HEK293 (cell line): ENCODE measurements around the gene ALDOC.
A peak's percentile ranks its signal among the peaks of the same experiment; 100 is the strongest.

ENCODE experiments used
- CTCF ChIA-PET: fragments of 350-600 bp; formaldehyde crosslinking; extraction: SDS; loops from one replicate; lab custom pipeline; 2021; ENCODE audit warnings: antibody characterized with exemption; lab: Yijun Ruan, JAX
- POLR2A ChIA-PET: fragments of 300-600 bp; formaldehyde crosslinking; extraction: SDS; loops from one replicate; lab custom pipeline; 2020; ENCODE audit warnings: antibody characterized with exemption, inconsistent platforms; lab: Yijun Ruan, JAX
- H3K27ac ChIP-seq: fragments of 200-500 bp; sonication (Bioruptor generic); 2 replicates; pipeline ENCODE4 v1.5.1; 2014; ENCODE audit warnings: low read depth, low read length, control low read depth, inconsistent platforms; ENCODE audit errors: extremely low read depth
- H3K36me3 ChIP-seq, 2 experiments: fragments of 200-500 bp in 1 of 2; sonication (Bioruptor generic) in 1 of 2; 1 replicate in 1 of 2; 2 replicates in 1 of 2; pipeline ENCODE4 v1.5.1; 2014 to 2017; ENCODE audit warnings: inconsistent platforms in 2 of 2, low read length in 2 of 2; ENCODE audit not compliant: control insufficient read depth in 2 of 2, insufficient read depth in 1 of 2
- H3K4me1 ChIP-seq: fragments of 200-500 bp; sonication (Bioruptor generic); 2 replicates; pipeline ENCODE4 v1.5.1; 2014; ENCODE audit warnings: mild to moderate bottlenecking, low read length, inconsistent platforms; ENCODE audit not compliant: control insufficient read depth, insufficient read depth
- H3K4me3 ChIP-seq: 2 replicates; pipeline ENCODE4 v1.5.1; 2011; ENCODE audit warnings: low read depth, mild to moderate bottlenecking, control low read depth, low read length, moderate library complexity
- H3K9me3 ChIP-seq: fragments of 200-500 bp; sonication (Bioruptor generic); 2 replicates; pipeline ENCODE4 v1.5.1; 2014; ENCODE audit warnings: low read depth, low read length, inconsistent platforms; ENCODE audit not compliant: control insufficient read depth, insufficient read depth
- CTCF ChIP-seq: fragments of 450-650 bp; formaldehyde crosslinking; IDR thresholded peaks from 2 replicates; pipeline ENCODE4 v1.5.1; 2016; ENCODE audit warnings: missing biosample characterization, missing genetic modification characterization
- GLIS1 ChIP-seq: fragments of 450-650 bp; formaldehyde crosslinking; IDR thresholded peaks from 2 replicates; pipeline ENCODE4 v1.5.1; 2016; ENCODE audit warnings: missing biosample characterization, missing genetic modification characterization
- HIC1 ChIP-seq: fragments of 450-650 bp; formaldehyde crosslinking; IDR thresholded peaks from 2 replicates; pipeline ENCODE4 v1.5.1; 2016; ENCODE audit warnings: missing biosample characterization, missing genetic modification characterization
- IKZF3 ChIP-seq: fragments of 450-650 bp; IDR thresholded peaks from 2 replicates; pipeline ENCODE4 v1.5.0; 2018; ENCODE audit warnings: missing biosample characterization, mild to moderate bottlenecking, missing genetic modification characterization, moderate library complexity
- KLF10 ChIP-seq: fragments of 450-650 bp; IDR thresholded peaks from 2 replicates; pipeline ENCODE4 v1.5.1; 2018; ENCODE audit warnings: missing biosample characterization, mild to moderate bottlenecking, missing genetic modification characterization
- KLF9 ChIP-seq: fragments of 450-650 bp; formaldehyde crosslinking; IDR thresholded peaks from 2 replicates; pipeline ENCODE4 v1.5.1; 2016; ENCODE audit warnings: missing biosample characterization, missing genetic modification characterization, low read depth
- SETDB1 ChIP-seq: IDR thresholded peaks from one replicate; pipeline ENCODE4 v1.6.1; 2017; ENCODE audit warnings: mild to moderate bottlenecking, low read length, moderate library complexity, mixed read lengths; ENCODE audit not compliant: insufficient read length
- ZBTB10 ChIP-seq: fragments of 450-650 bp; formaldehyde crosslinking; IDR thresholded peaks from 2 replicates; pipeline ENCODE4 v1.5.1; 2016; ENCODE audit warnings: missing biosample characterization, missing genetic modification characterization
- ZNF112 ChIP-seq: fragments of 450-650 bp; formaldehyde crosslinking; IDR thresholded peaks from 2 replicates; pipeline ENCODE4 v1.5.0; 2017; ENCODE audit warnings: missing biosample characterization, missing genetic modification characterization
- ZNF132 ChIP-seq: fragments of 450-650 bp; formaldehyde crosslinking; IDR thresholded peaks from 2 replicates; pipeline ENCODE4 v1.5.1; 2017; ENCODE audit warnings: missing biosample characterization, missing genetic modification characterization, borderline replicate concordance
- ZNF146 ChIP-seq: fragments of 450-650 bp; formaldehyde crosslinking; IDR thresholded peaks from 2 replicates; pipeline ENCODE4 v1.5.1; 2016; ENCODE audit warnings: missing biosample characterization, missing genetic modification characterization
- ZNF514 ChIP-seq: fragments of 450-650 bp; formaldehyde crosslinking; IDR thresholded peaks from 2 replicates; pipeline ENCODE4 v1.5.1; 2016; ENCODE audit warnings: missing biosample characterization, missing genetic modification characterization
- ZNF654 ChIP-seq: fragments of 450-650 bp; formaldehyde crosslinking; IDR thresholded peaks from 2 replicates; pipeline ENCODE4 v1.5.1; 2016; ENCODE audit warnings: low read depth, missing biosample characterization, missing genetic modification characterization
- ZNF677 ChIP-seq: fragments of 450-650 bp; IDR thresholded peaks from 2 replicates; pipeline ENCODE4 v1.5.0; 2018; ENCODE audit warnings: missing biosample characterization, mild to moderate bottlenecking, missing genetic modification characterization, moderate library complexity
- TF ChIP-seq, protein P1 (sequence below): fragments of 450-650 bp; formaldehyde crosslinking; IDR thresholded peaks from 2 replicates; pipeline ENCODE4 v1.5.1; 2016; ENCODE audit warnings: missing biosample characterization, missing genetic modification characterization
- TF ChIP-seq, protein P2 (sequence below): fragments of 450-650 bp; formaldehyde crosslinking; IDR thresholded peaks from 2 replicates; pipeline ENCODE4 v1.5.0; 2017; ENCODE audit warnings: missing biosample characterization, missing genetic modification characterization, borderline replicate concordance

ALDOC gene

DNA sequence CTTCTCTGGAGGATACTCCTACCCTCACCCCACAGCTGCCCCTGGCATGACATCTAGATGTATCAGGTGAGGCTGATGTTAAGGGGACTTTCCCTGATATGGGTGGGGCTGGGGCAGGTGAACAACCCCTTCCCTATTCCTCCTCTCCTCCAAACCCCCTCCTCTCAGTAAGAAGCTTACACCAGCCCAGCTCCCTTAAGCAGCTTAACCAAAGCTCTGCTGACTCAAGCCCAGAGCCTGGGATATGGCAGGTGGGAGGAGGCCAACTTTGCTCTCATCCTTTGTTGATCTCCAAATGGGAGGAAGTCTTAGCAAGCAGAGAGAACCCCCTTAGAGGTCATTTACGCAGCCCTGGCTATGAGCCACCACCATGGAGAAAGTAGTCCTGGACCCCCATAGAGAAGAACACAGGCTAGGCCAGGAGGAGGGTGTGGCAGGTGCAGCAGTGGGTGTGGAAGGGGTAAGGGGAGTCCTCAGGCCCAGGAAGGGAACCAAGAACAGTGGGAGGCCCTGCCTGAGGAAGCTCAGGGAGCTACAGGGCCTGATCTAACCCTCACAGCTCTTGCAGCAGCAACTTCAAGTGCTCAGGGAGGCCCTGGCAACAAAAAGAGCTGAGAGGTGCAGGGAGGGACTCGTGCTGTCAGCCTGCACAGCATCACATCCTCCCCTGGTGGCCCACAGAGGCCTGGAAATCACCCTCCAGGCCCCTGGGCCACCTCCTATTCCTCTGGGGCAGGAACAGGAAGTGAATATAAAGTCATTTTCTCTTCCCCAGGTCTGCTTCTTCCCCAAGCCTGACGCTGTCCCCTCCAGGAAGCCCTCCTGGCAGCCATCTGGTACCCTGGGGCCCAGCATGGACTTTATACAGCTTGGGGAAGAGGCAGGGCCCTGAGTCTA is 27.2 kb downstream of the ALDOC start (continued):
- TF ChIP-seq ZNF146 (tag by site-specific recombination) (no peak), SETDB1 (no peak), KLF9 (tag by site-specific recombination) (peak; percentile 39; the same call in 1 of the 2 replicates), IKZF3 (tag by site-specific recombination) (0 out of 2 replicates have a peak, but pooled peaks have one; percentile 14), GLIS1 (peak; percentile 89)

DNA sequence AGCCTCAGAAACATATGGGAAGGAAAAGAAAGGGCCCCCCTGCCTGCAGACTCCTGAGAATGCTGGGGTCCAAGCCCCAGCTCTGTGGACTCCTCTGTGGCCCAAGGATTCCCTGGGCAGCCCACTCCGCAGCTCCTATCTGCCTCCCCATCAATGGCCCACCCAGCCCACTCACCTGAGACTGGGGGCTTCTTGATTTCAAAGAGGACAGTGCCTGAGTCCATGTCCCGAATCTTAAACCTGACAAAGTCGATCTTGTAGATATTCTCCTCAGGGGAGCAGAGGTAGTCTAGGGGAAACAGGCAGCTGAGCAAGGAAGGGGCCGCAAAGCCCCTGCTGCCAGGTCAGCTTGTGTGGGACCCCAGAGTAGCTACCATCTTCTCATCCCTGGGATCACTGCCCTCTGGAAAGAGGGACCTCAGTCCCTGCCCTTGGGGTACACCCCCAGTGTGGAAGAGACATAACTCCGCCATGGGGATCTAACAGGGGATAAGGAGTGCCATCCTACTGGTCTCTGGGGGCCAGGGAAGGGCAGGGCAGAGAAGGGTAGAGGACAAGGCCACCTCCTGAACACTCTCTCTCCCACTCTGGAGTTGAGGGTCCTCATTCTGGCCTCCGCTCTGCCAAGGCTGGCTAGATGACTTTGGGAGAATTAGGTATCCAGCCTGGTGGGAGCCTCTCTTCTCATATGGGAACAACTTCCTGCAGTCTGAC is 28.1 kb downstream of the ALDOC start:
- CTCF ChIA-PET, result interaction anchor here (0.5 to 6.8 kb wide), 20 partner anchors 8 to 510 kb away, joined by 3 to 46 read pairs (median 4); partner anchors contain the start of genes PIGS and RSKR
- Histone ChIP-seq H3K4me1 (peaks cover 14% of the 10 kb centered on the region), H3K36me3 (peaks cover 10 to 29% of the 10 kb centered on the region in 2 experiments), H3K27ac (no peak overlapping the region), H3K9me3 (no peaks in the 10 kb centered on the region), H3K4me3 (no peak overlapping the region)
- TF ChIP-seq KLF10 (no peak), ZNF112 (tag by site-specific recombination) (no peak)
- POLR2A ChIA-PET, result interaction anchor here (8.9 kb wide), 1 partner anchor 23 kb away, joined by 68 read pairs; the partner anchor contains the start of gene PIGS

DNA sequence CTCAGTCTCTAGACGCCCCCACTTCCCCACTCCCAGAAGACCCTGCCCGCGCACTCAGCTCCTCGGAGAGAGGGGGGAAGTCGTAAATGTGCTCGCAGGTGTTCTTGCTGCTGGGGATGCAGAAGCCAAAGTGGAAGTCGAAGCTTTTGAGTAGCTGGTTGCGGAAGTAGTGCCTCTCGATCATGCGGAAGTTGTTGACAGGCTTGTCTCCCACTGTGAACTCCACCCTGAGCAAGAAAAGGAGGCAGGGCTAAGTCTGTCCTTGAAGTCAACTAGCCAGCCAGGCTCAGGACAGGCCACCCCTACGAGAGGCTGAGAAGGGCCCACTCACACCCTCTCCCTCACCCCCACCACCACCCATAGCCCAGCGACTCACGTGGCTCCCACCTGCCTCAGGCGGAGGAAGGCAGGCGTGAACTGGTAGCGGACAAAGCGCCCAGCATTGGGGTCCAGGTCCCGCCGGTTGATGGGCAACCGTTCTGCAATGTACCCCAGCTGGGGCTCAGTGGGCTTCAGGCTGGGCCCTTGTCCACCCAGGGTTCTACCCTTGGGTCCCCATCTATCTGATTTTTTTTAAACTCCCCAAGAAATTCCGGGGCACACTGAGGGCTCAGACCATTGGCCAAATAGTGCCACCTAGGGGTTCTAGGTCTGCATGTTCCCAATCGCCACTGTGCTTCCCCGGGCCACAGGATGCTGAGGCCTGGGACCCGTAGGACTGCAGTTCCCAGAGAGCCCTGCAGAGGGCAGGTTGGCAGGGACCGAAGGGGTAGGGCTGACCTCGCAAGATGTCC is 28.9 kb downstream of the ALDOC start:
- Histone ChIP-seq H3K27ac (no peak overlapping the region), H3K9me3 (no peaks in the 10 kb centered on the region), H3K4me1 (peaks cover 10% of the 10 kb centered on the region), H3K4me3 (no peak overlapping the region), H3K36me3 (peaks cover 5 to 23% of the 10 kb centered on the region in 2 experiments)
- CTCF ChIA-PET, result interaction anchor here (0.6 to 6.8 kb wide), 29 partner anchors 8 to 511 kb away, joined by 3 to 46 read pairs (median 4); partner anchors contain the start of genes PIGS and RSKR
- TF ChIP-seq, protein P1, sequence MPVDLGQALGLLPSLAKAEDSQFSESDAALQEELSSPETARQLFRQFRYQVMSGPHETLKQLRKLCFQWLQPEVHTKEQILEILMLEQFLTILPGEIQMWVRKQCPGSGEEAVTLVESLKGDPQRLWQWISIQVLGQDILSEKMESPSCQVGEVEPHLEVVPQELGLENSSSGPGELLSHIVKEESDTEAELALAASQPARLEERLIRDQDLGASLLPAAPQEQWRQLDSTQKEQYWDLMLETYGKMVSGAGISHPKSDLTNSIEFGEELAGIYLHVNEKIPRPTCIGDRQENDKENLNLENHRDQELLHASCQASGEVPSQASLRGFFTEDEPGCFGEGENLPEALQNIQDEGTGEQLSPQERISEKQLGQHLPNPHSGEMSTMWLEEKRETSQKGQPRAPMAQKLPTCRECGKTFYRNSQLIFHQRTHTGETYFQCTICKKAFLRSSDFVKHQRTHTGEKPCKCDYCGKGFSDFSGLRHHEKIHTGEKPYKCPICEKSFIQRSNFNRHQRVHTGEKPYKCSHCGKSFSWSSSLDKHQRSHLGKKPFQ (tag by site-specific recombination), result 0 out of 2 replicates have a peak, but pooled peaks have one; percentile 16
- TF ChIP-seq ZNF132, result no peak
- peak; percentile 35 for TF ChIP-seq ZNF654 (tag by site-specific recombination)
- no peak for TF ChIP-seq ZNF677
- TF ChIP-seq CTCF (tag by site-specific recombination), result peak; percentile 91
- TF ChIP-seq, protein P2, sequence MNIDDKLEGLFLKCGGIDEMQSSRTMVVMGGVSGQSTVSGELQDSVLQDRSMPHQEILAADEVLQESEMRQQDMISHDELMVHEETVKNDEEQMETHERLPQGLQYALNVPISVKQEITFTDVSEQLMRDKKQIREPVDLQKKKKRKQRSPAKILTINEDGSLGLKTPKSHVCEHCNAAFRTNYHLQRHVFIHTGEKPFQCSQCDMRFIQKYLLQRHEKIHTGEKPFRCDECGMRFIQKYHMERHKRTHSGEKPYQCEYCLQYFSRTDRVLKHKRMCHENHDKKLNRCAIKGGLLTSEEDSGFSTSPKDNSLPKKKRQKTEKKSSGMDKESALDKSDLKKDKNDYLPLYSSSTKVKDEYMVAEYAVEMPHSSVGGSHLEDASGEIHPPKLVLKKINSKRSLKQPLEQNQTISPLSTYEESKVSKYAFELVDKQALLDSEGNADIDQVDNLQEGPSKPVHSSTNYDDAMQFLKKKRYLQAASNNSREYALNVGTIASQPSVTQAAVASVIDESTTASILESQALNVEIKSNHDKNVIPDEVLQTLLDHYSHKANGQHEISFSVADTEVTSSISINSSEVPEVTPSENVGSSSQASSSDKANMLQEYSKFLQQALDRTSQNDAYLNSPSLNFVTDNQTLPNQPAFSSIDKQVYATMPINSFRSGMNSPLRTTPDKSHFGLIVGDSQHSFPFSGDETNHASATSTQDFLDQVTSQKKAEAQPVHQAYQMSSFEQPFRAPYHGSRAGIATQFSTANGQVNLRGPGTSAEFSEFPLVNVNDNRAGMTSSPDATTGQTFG (tag by site-specific recombination), result no peak
- TF ChIP-seq ZBTB10, result no peak
- TF ChIP-seq HIC1 (tag by site-specific recombination), result 0 out of 2 replicates have a peak, but pooled peaks have one; percentile 11
- TF ChIP-seq ZNF514, result no peak
- POLR2A ChIA-PET, result interaction anchor here (1.1 to 8.9 kb wide), 2 partner anchors 24 to 97 kb away, joined by 3 to 68 read pairs; partner anchors contain the start of genes BLTP2 and PIGS
